ENCODE results near the gene ZC3H7A. TPM values are rescaled to one million over a fixed set of nuclear protein-coding genes. Genes with fewer than 3 reads are reported as not detected.

ZC3H7A gene
- total and polyA plus RNA-seq, 2 donors (not counting 1 experiment from before 2014, with no cell fraction given) = 48.9 to 52.8 TPM

DNA sequence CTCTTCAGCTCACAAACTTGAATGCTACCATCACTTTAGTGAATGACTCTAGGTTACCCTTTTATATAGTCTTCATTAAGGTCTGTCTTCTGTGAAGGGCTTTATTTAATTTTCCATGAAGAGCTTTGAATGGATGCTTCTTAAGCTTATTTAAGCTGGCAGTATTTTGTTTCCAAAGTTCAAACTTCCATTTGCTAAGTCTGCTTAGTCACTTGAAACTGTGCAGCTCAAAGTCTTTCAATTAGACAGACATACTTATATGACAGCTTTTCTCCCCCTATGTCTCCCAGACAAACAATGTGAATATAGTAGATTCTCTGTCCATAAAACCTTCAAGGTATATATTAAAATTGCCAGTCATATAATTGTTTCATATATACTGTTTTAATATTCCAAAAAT is 77.9 kb downstream of the ZC3H7A start:
- Histone ChIP-seq H3K27me3 (ENCODE audit: control insufficient read depth, insufficient read depth, low read length) (no peaks in the 10 kb centered on the region), H3K4me2 (ENCODE audit: extremely low read depth, insufficient read depth, low read length) (no peak overlapping the region), H3K4me1 (ENCODE audit: control insufficient read depth, extremely low read depth, insufficient read depth, low read length) (no peaks in the 10 kb centered on the region), H2AFZ (ENCODE audit: low read length) (no peak overlapping the region), H3K79me2 (ENCODE audit: control insufficient read depth, insufficient read depth, low read length) (no peaks in the 10 kb centered on the region), H3K9ac (ENCODE audit: insufficient read depth, low read length) (no peak overlapping the region), H3K27ac (ENCODE audit: insufficient read depth, low read length) (no peak overlapping the region), H4K20me1 (ENCODE audit: control insufficient read depth, extremely low read depth, insufficient read depth, low read length) (no peaks in the 10 kb centered on the region), H3K36me3 (ENCODE audit: control insufficient read depth, insufficient read depth, low read length) (peaks cover 2% of the 10 kb centered on the region), H3K9me3 (ENCODE audit: control insufficient read depth, insufficient read depth, low read depth, low read length) (no peaks in the 10 kb centered on the region), H3K4me3 (replicated peaks in 1 of 4; ENCODE audit: control extremely low read depth in 1 of 4, insufficient read depth in 1 of 4, low read depth in 3 of 4, low read length in 4 of 4) (no peak overlapping the region)
- no peak for DNase-seq (ENCODE audit: low read depth in 2 of 2)
- TF ChIP-seq, protein P1, sequence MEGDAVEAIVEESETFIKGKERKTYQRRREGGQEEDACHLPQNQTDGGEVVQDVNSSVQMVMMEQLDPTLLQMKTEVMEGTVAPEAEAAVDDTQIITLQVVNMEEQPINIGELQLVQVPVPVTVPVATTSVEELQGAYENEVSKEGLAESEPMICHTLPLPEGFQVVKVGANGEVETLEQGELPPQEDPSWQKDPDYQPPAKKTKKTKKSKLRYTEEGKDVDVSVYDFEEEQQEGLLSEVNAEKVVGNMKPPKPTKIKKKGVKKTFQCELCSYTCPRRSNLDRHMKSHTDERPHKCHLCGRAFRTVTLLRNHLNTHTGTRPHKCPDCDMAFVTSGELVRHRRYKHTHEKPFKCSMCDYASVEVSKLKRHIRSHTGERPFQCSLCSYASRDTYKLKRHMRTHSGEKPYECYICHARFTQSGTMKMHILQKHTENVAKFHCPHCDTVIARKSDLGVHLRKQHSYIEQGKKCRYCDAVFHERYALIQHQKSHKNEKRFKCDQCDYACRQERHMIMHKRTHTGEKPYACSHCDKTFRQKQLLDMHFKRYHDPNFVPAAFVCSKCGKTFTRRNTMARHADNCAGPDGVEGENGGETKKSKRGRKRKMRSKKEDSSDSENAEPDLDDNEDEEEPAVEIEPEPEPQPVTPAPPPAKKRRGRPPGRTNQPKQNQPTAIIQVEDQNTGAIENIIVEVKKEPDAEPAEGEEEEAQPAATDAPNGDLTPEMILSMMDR (conservative IDR thresholded peaks at IDR 0.05 in 1 of 2, IDR thresholded peaks at IDR 0.05 in 1 of 2; ENCODE audit: low read depth in 1 of 2, low read length in 2 of 2) = no peak
- TF ChIP-seq EZH2 (IDR thresholded peaks at IDR 0.05; ENCODE audit: low read length, missing control alignments) = no peak

- Histone ChIP-seq H3K4me3 (replicated peaks in 1 of 4; ENCODE audit: control extremely low read depth in 1 of 4, insufficient read depth in 1 of 4, low read depth in 3 of 4, low read length in 4 of 4) (no peak overlapping the region), H3K9me3 (ENCODE audit: control insufficient read depth, insufficient read depth, low read depth, low read length) (no peaks in the 10 kb centered on the region), H3K27ac (ENCODE audit: insufficient read depth, low read length) (no peak overlapping the region), H3K36me3 (ENCODE audit: control insufficient read depth, insufficient read depth, low read length) (peaks cover 5% of the 10 kb centered on the region), H3K79me2 (ENCODE audit: control insufficient read depth, insufficient read depth, low read length) (no peaks in the 10 kb centered on the region), H3K4me2 (ENCODE audit: extremely low read depth, insufficient read depth, low read length) (no peak overlapping the region), H3K4me1 (ENCODE audit: control insufficient read depth, extremely low read depth, insufficient read depth, low read length) (no peaks in the 10 kb centered on the region), H3K9ac (ENCODE audit: insufficient read depth, low read length) (no peak overlapping the region), H3K27me3 (ENCODE audit: control insufficient read depth, insufficient read depth, low read length) (no peaks in the 10 kb centered on the region), H4K20me1 (ENCODE audit: control insufficient read depth, extremely low read depth, insufficient read depth, low read length) (no peaks in the 10 kb centered on the region), H2AFZ (ENCODE audit: low read length) (no peak overlapping the region)
- TF ChIP-seq, protein P1 (conservative IDR thresholded peaks at IDR 0.05 in 1 of 2, IDR thresholded peaks at IDR 0.05 in 1 of 2; ENCODE audit: low read depth in 1 of 2, low read length in 2 of 2) = no peak
- TF ChIP-seq EZH2 (IDR thresholded peaks at IDR 0.05; ENCODE audit: low read length, missing control alignments) = no peak
- no peak for DNase-seq (ENCODE audit: low read depth in 2 of 2)
These were observed 79.2 kb downstream of the ZC3H7A start for GRCh38 chr16:11717811-11718210.

GRCh38 chr16:11716336-11716735 is 80.7 kb downstream of the ZC3H7A start:
- no peak overlapping the region for H3K27ac ChIP-seq (ENCODE audit: insufficient read depth, low read length)
- no peak overlapping the region for H2AFZ ChIP-seq (ENCODE audit: low read length)
- H4K20me1 ChIP-seq (ENCODE audit: control insufficient read depth, extremely low read depth, insufficient read depth, low read length) = no peaks in the 10 kb centered on the region
- peaks cover 5% of the 10 kb centered on the region for H3K36me3 ChIP-seq (ENCODE audit: control insufficient read depth, insufficient read depth, low read length)
- no peaks in the 10 kb centered on the region for H3K79me2 ChIP-seq (ENCODE audit: control insufficient read depth, insufficient read depth, low read length)
- no peak overlapping the region for H3K4me3 ChIP-seq (replicated peaks in 1 of 4; ENCODE audit: control extremely low read depth in 1 of 4, insufficient read depth in 1 of 4, low read depth in 3 of 4, low read length in 4 of 4)
- DNase-seq (ENCODE audit: low read depth in 2 of 2) = no peak
- H3K4me1 ChIP-seq (ENCODE audit: control insufficient read depth, extremely low read depth, insufficient read depth, low read length) = no peaks in the 10 kb centered on the region
- no peaks in the 10 kb centered on the region for H3K27me3 ChIP-seq (ENCODE audit: control insufficient read depth, insufficient read depth, low read length)
- no peak overlapping the region for H3K9ac ChIP-seq (ENCODE audit: insufficient read depth, low read length)
- H3K4me2 ChIP-seq (ENCODE audit: extremely low read depth, insufficient read depth, low read length) = no peak overlapping the region
- no peaks in the 10 kb centered on the region for H3K9me3 ChIP-seq (ENCODE audit: control insufficient read depth, insufficient read depth, low read depth, low read length)
- TF ChIP-seq, protein P1 (conservative IDR thresholded peaks at IDR 0.05 in 1 of 2, IDR thresholded peaks at IDR 0.05 in 1 of 2; ENCODE audit: low read depth in 1 of 2, low read length in 2 of 2) = no peak
- no peak for TF ChIP-seq EZH2 (IDR thresholded peaks at IDR 0.05; ENCODE audit: low read length, missing control alignments)
